HL-60/S4 (cell line): ENCODE results near the gene BIRC6.
"Not testable (repeated sequence)": the region's sequence is repeated elsewhere in the genome, so short reads cannot be mapped to it uniquely, and the experiment has no call there.

Source experiments
- in situ Hi-C: fragments of 300-500 bp; cut with MboI; formaldehyde crosslinking; loops from 2 replicates; pipeline ENCODE4 v1.14.3; 2022; ENCODE audit warnings: low sequenced_read_pairs

BIRC6 gene

GRCh38 chr2:32356681-32357317, at the start of gene BIRC6:
Gene BIRC6 (plus strand): TSS chr2:32357023. CDS start chr2:32357162, 139 bp downstream.
- in situ Hi-C loops = no loop called here

- in situ Hi-C loops = no loop called here
Measured at GRCh38 chr2:32310577-32310976, 46.2 kb upstream of the BIRC6 start.

GRCh38 chr2:32314886-32315285, 41.9 kb upstream of the BIRC6 start:
- in situ Hi-C loops = no loop called here

GRCh38 chr2:32328679-32329078, 28.1 kb upstream of the BIRC6 start:
- in situ Hi-C loops = not testable (repeated sequence)

- in situ Hi-C loops = not testable (repeated sequence)
Measured at GRCh38 chr2:32329180-32329980, 27.4 kb upstream of the BIRC6 start.

- in situ Hi-C loops = no loop called here
Measured at GRCh38 chr2:32330136-32330535, 26.7 kb upstream of the BIRC6 start.

GRCh38 chr2:32342801-32343200, 14.0 kb upstream of the BIRC6 start:
- in situ Hi-C loops = no loop called here

GRCh38 chr2:32350797-32351196, 6.0 kb upstream of the BIRC6 start:
- in situ Hi-C loops = not testable (repeated sequence)

GRCh38 chr2:32355976-32356680, 695 bp upstream of the BIRC6 start:
- in situ Hi-C loops = no loop called here

- in situ Hi-C loops = no loop called here
Measured at GRCh38 chr2:32357318-32358110, 691 bp downstream of the BIRC6 start.

- in situ Hi-C loops = no loop called here
Measured at GRCh38 chr2:32358111-32358482, 1.3 kb downstream of the BIRC6 start.

- in situ Hi-C loops = no loop called here
Measured at GRCh38 chr2:32360416-32360815, 3.6 kb downstream of the BIRC6 start.

- in situ Hi-C loops = not testable (repeated sequence)
Measured at GRCh38 chr2:32362997-32363396, 6.2 kb downstream of the BIRC6 start.

GRCh38 chr2:32363597-32363996, 6.8 kb downstream of the BIRC6 start:
- in situ Hi-C loops = no loop called here

- in situ Hi-C loops = not testable (repeated sequence)
Measured at GRCh38 chr2:32364290-32364689, 7.5 kb downstream of the BIRC6 start.

GRCh38 chr2:32365679-32366078, 8.9 kb downstream of the BIRC6 start:
- in situ Hi-C loops = not testable (repeated sequence)

- in situ Hi-C loops = no loop called here
Measured at GRCh38 chr2:32366595-32366994, 9.8 kb downstream of the BIRC6 start.

- in situ Hi-C loops = no loop called here
Measured at GRCh38 chr2:32369222-32369621, 12.4 kb downstream of the BIRC6 start.

GRCh38 chr2:32370942-32371341, 14.1 kb downstream of the BIRC6 start:
- in situ Hi-C loops = not testable (repeated sequence)

- in situ Hi-C loops = no loop called here
Measured at GRCh38 chr2:32372519-32373182, 15.8 kb downstream of the BIRC6 start.
